Naive thymus-derived CD8-positive, alpha-beta T cell (primary cell): ENCODE measurements around the gene CRTC1. TPM values are rescaled to one million over a fixed set of nuclear protein-coding genes. Genes with fewer than 3 reads are reported as not detected.

Source experiments
- ATAC-seq, 2 donors: fragments of 150-1000 bp; cut with Tn5 transposase in 1 of 2; sonication (Bioruptor Pico), chemical (Tn5 transposase) in 1 of 2; 1 replicate in 1 of 2; 2 replicates in 1 of 2; pipeline ENCODE4 v1.10.0; 2021; ENCODE audit warnings: mild to moderate bottlenecking in 2 of 2, moderate library complexity in 2 of 2
- POLR2A ChIA-PET: fragments of 350-600 bp; sonication (Branson Sonifier 250); formaldehyde crosslinking; loops from one replicate; lab custom pipeline; 2021; ENCODE audit warnings: antibody characterized with exemption; lab: Charles Lee
- DNase-seq, 10 donors: peaks; one replicate each; pipeline versions ENCODE4 v3.0.0 to v3.0.0-alpha.2; 2020 to 2022
- H3K27ac Mint-ChIP-seq, 10 donors: one replicate each; pipeline ENCODE4 v1.8.0; 2020 to 2022; ENCODE audit warnings: mild to moderate bottlenecking in 10 of 10, mixed read lengths in 10 of 10, moderate library complexity in 4 of 10, inconsistent platforms in 1 of 10
- H3K27me3 Mint-ChIP-seq, 5 donors: one replicate each; pipeline ENCODE4 v1.8.0; 2021 to 2022; ENCODE audit warnings: mixed read lengths in 5 of 5
- H3K36me3 Mint-ChIP-seq, 3 donors: one replicate each; pipeline ENCODE4 v1.8.0; 2020 to 2022; ENCODE audit warnings: mixed read lengths in 3 of 3, mild to moderate bottlenecking in 2 of 3, inconsistent platforms in 1 of 3
- H3K4me1 Mint-ChIP-seq, 4 donors: one replicate each; pipeline ENCODE4 v1.8.0; 2021 to 2022; ENCODE audit warnings: mixed read lengths in 4 of 4
- H3K4me3 Mint-ChIP-seq, 10 donors: one replicate each; pipeline ENCODE4 v1.8.0; 2020 to 2022; ENCODE audit warnings: mild to moderate bottlenecking in 10 of 10, mixed read lengths in 10 of 10, moderate library complexity in 6 of 10, inconsistent platforms in 1 of 10
- H3K9me3 Mint-ChIP-seq, 9 donors: one replicate each; pipeline ENCODE4 v1.8.0; 2020 to 2022; ENCODE audit warnings: mixed read lengths in 9 of 9, mild to moderate bottlenecking in 3 of 9, inconsistent platforms in 1 of 9, moderate library complexity in 1 of 9
- polyA plus RNA-seq, 3 donors: library from polyadenylated mRNA; unstranded; fragments of 300-500 nt; fragmentation: Illumina TruSeq; gene quantifications; one replicate each; pipeline ENCODE4 v1.2.3, GENCODE V29; 2021
- total RNA-seq, 8 experiments: library from RNA in 2 of 8; stranded (reverse) in 2 of 8; gene quantifications; one replicate each; pipeline ENCODE4 v1.2.3 and lab custom pipeline; 2021 to 2026

CRTC1 gene
- total and polyA plus RNA-seq, 5 experiments from 2014 or later, result 1.2 to 25.7 (median 2.0) TPM

DNA sequence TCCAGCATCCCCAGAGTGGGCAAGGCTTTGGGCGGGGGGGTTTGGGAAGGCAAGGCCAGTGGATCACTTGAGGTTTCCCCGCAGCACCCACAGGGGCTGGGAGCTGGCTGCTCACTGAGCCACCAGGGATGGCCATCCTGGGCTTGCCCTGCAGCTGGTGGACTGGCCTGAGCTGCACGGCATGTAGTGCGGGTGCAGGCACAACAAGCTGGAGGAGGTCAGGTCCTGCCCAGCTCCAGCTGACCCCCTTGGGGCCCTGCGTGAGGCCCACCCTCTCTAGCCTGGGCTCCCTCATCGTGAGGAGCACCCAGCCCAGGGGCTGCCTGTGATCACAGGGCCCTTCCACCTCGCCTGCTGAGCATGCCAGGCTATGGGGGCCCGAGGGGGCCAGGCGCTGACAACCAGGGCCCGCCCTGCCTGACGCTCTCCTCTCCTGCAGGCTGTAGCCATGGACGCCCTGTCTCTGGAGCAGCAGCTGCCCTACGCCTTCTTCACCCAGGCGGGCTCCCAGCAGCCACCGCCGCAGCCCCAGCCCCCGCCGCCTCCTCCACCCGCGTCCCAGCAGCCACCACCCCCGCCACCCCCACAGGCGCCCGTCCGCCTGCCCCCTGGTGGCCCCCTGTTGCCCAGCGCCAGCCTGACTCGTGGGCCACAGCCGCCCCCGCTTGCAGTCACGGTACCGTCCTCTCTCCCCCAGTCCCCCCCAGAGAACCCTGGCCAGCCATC, 84.7 kb downstream of the CRTC1 start:
- H3K9me3 Mint-ChIP-seq, result no peaks in the 10 kb centered on the region
- H3K36me3 Mint-ChIP-seq, result peaks cover 0 to 9% (median 3%) of the 10 kb centered on the region in 3 donors
- POLR2A ChIA-PET, result no interaction called here
- no peaks in the 10 kb centered on the region for H3K27me3 Mint-ChIP-seq
- DNase-seq (no peak), ATAC-seq (no peak)
- H3K4me3 Mint-ChIP-seq, result no peak overlapping the region
- no peak overlapping the region for H3K27ac Mint-ChIP-seq
- peaks cover 0 to 3% (median under 1%) of the 10 kb centered on the region in 4 donors for H3K4me1 Mint-ChIP-seq

DNA sequence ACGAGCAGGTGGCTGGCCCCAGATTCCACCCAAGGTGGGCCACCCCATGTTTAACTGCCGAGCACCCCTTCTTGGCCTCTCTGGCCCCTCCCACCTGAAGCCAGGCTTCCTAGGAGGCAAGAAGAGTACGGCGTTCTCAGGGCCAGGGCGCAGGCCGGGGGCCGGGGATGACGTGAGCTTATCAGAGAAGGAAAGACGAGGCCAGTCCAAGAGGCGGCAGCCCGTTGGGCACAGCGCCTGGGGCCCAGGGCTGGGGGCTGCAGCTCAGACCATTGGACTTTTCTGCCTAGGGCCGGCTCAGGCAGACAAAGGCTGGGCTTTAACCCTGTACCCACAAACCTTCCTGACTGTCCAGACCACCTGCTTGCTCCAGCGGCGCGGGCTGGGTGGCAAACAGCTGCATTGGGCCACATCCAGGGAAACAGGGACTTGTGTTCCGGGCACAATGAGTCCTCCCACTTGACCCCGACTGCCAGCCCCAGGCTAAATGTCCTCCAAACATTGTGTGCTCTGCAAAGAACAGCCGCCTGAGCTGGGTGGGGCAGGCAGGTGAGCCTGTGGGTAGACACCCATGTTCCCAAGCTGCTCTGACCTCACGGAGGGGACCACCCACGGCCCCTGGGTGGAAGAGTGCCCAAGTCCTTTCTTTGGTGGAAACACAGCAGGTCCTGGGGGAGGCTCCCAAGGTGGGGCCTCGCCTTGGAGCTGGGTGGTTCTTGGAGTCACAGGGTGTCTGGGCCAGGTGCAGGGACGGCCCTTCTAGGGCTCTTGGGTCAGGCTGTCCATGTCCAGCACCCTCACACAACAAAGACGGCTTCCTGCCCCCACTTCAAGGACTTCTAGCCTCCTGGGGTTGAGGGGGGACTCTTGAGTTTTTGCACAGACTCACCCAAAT, 85.8 kb downstream of the CRTC1 start:
- Mint-ChIP-seq H3K27ac (no peak overlapping the region), H3K27me3 (no peaks in the 10 kb centered on the region), H3K36me3 (peaks cover 0 to 9% (median 3%) of the 10 kb centered on the region in 3 donors), H3K4me3 (no peak overlapping the region), H3K9me3 (no peaks in the 10 kb centered on the region), H3K4me1 (peaks cover 0 to 3% (median under 1%) of the 10 kb centered on the region in 4 donors)
- ATAC-seq (no peak), DNase-seq (no peak)
- POLR2A ChIA-PET, result no interaction called here

DNA sequence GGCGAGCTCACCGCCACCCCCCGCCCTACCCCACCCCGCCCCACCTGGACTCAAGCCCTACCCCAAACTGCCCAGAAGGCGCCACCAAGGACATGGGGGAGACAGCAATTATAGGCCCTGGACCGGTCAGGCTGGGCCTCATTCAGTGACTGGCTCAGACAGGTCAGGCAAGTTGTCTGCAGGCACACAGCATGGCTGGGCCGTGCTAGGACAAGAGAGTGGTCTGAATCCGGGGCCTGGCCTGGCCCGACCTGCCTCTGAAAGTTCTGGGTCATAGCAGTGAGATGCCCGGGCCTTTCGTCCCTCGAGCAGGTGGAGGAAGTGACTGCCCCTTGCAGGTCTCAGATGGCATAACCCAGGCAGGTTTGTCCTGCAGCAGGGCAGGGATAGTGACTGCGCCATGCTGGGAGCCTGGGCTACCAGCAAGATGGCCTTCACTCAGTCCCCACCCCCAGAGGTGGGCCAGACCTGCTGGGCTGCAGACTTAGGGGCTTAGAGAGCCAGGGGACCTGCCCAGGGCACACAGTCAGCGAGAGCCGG, 86.6 kb downstream of the CRTC1 start:
- Mint-ChIP-seq H3K4me1 (peaks cover 0 to 3% (median under 1%) of the 10 kb centered on the region in 4 donors), H3K9me3 (no peaks in the 10 kb centered on the region), H3K36me3 (peaks cover 0 to 9% (median 3%) of the 10 kb centered on the region in 3 donors), H3K4me3 (no peak overlapping the region), H3K27me3 (no peaks in the 10 kb centered on the region), H3K27ac (peak overlapping the region in 1 of 10 donors; percentile 18)
- POLR2A ChIA-PET, result no interaction called here
- no peak for ATAC-seq
- no peak for DNase-seq

DNA sequence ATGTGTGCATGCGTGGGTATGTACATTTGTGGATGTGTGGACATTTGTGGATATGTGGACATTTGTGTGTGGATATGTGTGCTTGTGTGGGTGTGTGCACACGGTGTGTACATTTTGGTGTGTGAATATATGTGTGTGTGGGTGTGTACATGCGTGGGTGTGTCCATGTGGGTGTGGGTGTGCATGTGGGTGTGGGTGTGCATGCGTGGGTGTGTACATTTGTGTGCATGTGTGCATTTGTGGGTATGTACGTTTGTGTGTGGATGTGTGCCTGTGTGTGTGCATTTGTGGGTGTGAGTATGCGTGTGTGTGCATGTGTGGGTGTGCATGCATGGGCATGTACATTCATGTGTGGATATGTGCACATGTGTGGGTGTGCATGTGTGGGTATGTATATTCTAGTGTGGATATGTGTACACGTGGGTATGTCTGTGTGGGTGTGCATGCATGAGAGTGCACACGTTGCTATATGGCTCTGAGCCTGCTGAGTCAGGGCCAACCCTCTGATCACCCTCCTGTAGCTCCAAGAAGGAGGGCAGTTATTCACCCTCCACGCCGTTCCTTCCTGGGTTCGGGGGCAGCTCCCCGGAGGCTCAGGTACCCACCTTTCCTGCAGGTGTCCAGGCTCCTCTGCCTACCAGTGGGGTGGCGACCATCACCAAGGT, 87.3 kb downstream of the CRTC1 start:
- H3K36me3 Mint-ChIP-seq, result peaks cover 0 to 9% (median 3%) of the 10 kb centered on the region in 3 donors
- no peak overlapping the region for H3K27ac Mint-ChIP-seq
- POLR2A ChIA-PET, result no interaction called here
- H3K4me3 Mint-ChIP-seq, result no peak overlapping the region
- H3K4me1 Mint-ChIP-seq, result peaks cover 0 to 3% (median under 1%) of the 10 kb centered on the region in 4 donors
- DNase-seq, result no peak
- H3K27me3 Mint-ChIP-seq, result no peaks in the 10 kb centered on the region
- no peaks in the 10 kb centered on the region for H3K9me3 Mint-ChIP-seq
- ATAC-seq, result no peak

DNA sequence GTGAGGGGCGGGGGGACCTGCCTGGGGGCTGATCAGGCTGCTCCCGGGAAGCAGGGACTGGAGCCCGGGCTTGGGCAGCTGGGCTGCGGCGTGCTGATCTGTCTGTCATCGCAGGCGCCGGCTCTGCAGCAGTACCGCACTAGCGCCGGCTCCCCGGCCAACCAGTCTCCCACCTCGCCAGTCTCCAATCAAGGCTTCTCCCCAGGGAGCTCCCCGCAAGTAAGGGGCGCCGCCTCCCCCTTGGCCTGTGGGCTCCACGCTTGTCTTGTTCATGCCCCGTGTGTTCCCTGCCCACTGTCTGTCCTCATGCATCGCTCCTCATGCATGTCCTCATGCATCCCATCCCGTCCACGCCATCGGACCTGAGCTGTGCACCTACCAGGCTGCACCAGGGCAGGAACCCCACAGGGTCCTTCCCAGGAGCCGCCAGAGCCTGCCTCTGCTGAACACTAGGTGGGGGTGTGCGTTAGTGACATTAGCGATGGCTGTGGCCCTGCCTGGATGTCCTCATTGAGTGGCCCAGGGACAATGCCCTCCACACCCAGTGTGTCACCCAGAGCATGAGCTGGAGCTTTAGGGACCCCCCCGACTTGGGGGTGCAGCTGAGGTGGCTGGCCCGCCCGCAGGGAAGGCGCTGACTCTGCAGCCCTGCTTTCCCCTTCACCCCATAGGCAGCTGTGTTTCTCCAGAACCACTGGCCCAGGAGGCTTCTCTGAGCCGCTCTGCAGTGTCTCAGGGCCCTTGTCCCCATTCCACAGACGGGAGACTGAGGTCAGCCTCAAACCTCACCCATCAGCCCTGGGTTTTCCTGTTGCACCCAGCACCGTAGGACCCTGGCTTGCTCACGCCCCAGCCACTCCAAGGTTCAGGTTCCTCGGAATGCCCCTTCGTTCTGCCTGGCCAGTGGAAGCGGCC, 88.1 kb downstream of the CRTC1 start:
- H3K4me3 Mint-ChIP-seq, result no peak overlapping the region
- no peak for ATAC-seq
- H3K27me3 Mint-ChIP-seq, result no peaks in the 10 kb centered on the region
- no peaks in the 10 kb centered on the region for H3K9me3 Mint-ChIP-seq
- POLR2A ChIA-PET, result no interaction called here
- no peak for DNase-seq
- H3K27ac Mint-ChIP-seq, result peak overlapping the region in 1 of 10 donors; percentile 88
- peaks cover 0 to 8% (median 3%) of the 10 kb centered on the region in 3 donors for H3K36me3 Mint-ChIP-seq
- H3K4me1 Mint-ChIP-seq, result peaks cover 0 to 3% (median under 1%) of the 10 kb centered on the region in 4 donors

DNA sequence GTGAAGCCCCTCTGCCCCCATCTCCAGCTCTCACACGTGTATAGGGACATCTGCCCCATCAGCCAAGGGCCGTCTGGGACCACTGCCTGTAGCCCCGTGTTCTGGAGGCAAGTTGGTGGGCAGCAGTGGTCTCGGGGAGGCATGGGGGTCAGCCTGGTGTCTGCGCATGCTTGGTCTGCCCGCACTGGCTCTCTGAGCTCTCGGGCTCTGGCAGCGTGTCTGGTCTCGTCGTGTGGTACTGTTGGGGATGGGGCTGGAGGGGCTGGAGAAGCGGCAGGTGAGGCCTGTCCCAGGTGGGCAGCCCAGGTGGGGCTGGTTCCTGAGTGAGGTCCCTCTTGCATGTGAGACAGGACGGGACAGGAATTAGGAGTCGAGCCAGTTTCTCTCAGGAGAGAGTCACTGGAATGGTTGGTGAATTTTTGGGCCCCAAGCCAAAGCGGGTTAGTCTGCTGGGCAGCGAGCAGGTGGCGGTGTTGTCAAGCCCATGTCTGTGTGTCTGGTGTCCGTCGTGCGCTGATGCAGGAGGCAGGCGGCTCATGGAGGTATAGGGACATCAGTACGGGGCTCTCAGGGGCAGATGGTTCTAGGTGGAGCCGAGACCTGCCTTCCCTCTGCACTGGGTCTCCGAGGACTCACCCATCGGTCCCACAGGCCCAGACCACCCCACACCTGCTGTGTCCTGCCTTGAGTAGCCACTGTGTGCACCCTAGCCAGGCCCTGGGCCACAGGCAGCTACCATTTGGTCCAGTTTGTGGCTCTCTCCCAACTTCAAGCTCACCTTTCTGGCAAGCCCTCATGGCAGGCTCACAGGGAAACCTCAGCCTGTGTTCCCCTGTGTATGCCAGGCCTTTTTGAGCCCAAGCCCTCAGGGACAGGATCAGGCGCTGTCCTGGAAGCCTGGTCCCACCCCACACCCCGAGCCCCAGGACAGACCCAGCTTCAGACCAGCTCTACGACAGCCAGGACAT, 89.4 kb downstream of the CRTC1 start:
- POLR2A ChIA-PET, result interaction anchor here (0.8 kb wide), 1 partner anchor 19 kb away, joined by 3 read pairs; no protein-coding TSS in a partner anchor
- Mint-ChIP-seq H3K36me3 (no peaks in the 10 kb centered on the region), H3K27ac (peak overlapping the region in 1 of 10 donors; percentile 67), H3K4me1 (peaks cover 0 to 4% (median under 1%) of the 10 kb centered on the region in 4 donors), H3K4me3 (no peak overlapping the region), H3K27me3 (no peaks in the 10 kb centered on the region), H3K9me3 (no peaks in the 10 kb centered on the region)
- DNase-seq (no peak), ATAC-seq (no peak)

DNA sequence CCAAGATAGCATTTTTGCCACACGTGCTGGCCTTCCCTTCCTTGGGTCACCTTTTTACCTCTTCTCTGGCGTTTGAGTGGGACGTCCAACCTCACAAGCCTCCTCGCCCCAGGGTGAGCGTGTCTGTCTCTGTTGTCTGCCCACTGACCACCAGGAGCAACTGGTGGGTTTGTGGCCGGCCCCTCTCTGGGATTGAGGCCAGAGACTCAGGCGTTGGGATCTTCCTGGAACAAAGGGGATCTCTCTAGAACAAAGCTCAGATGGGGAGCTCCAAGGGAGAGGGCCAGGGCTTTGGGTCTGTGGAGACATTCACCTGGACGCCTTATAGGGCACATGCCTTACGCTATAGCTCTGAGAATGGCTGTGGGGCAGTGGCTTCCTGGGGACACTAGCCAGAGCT, 90.2 kb downstream of the CRTC1 start:
- POLR2A ChIA-PET, result interaction anchor here (0.6 to 0.8 kb wide), 2 partner anchors 9 to 20 kb away, joined by 3 read pairs; no protein-coding TSS in a partner anchor
- ATAC-seq (no peak), DNase-seq (no peak)
- H3K4me1 Mint-ChIP-seq, result peaks cover 0 to 6% (median under 1%) of the 10 kb centered on the region in 4 donors
- no peak overlapping the region for H3K4me3 Mint-ChIP-seq
- no peaks in the 10 kb centered on the region for H3K9me3 Mint-ChIP-seq
- H3K27me3 Mint-ChIP-seq, result no peaks in the 10 kb centered on the region
- peak overlapping the region in 1 of 10 donors; percentile 21 for H3K27ac Mint-ChIP-seq
- H3K36me3 Mint-ChIP-seq, result no peaks in the 10 kb centered on the region

DNA sequence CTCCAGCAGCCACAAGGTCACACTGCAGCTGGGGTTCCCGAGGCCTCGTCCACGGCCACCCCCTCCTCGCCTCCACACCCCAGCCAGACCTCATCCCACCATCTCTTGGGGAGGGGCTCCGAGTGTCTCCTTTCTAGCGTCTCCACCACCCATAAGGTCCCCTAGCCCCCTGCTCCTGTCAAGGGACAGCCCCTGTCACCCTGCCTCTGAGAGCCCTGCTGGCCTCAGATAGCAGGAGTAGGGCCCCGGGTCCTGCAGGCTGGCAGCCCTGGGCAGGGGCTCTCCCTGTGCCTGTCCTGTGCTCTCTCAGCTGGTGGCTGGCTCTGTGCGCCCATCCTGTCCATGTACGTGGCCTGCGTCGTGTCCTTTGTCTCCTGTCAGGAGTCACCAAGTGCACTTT, 90.6 kb downstream of the CRTC1 start:
- H3K27ac Mint-ChIP-seq, result peak overlapping the region in 1 of 10 donors; percentile 21
- H3K4me1 Mint-ChIP-seq, result peaks cover 0 to 6% (median under 1%) of the 10 kb centered on the region in 4 donors
- no peaks in the 10 kb centered on the region for H3K27me3 Mint-ChIP-seq
- H3K4me3 Mint-ChIP-seq, result no peak overlapping the region
- no peaks in the 10 kb centered on the region for H3K9me3 Mint-ChIP-seq
- no peak for ATAC-seq
- H3K36me3 Mint-ChIP-seq, result no peaks in the 10 kb centered on the region
- POLR2A ChIA-PET, result interaction anchor here (0.6 kb wide), 1 partner anchor 9 kb away, joined by 3 read pairs; no protein-coding TSS in a partner anchor
- DNase-seq, result no peak

DNA sequence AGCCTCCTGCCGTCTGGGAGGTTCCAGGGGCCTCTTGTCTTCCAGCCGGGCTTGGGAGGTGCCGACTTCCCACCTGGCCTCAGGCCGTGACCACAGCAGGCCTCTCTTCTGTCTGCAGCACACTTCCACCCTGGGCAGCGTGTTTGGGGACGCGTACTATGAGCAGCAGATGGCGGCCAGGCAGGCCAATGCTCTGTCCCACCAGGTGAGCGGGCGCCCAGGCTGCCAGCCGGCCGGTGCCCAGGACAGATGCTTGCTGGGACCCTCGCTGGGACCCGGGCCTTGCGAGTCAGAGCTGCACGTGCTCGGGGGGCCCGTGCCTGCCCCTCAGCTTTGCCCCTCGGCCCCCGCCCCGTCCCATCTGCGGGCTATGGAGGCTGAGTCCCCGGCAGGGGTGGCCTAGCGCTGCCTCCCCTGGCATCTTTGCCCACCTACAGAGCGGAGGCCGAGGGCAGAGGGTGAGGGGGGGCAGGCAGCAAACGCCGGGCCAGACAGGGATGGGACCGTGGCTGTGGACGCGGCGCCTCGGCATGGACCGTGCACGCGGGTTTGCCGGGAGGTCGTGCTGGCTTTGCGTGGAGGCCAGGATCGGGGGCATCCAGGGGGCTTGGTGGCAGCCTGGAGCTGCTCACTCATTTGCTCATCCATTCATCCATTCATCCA, 91.4 kb downstream of the CRTC1 start:
- ATAC-seq (no peak), DNase-seq (no peak)
- no peak overlapping the region for H3K27ac Mint-ChIP-seq
- no peaks in the 10 kb centered on the region for H3K36me3 Mint-ChIP-seq
- POLR2A ChIA-PET, result no interaction called here
- no peak overlapping the region for H3K4me3 Mint-ChIP-seq
- H3K9me3 Mint-ChIP-seq, result no peaks in the 10 kb centered on the region
- no peaks in the 10 kb centered on the region for H3K27me3 Mint-ChIP-seq
- H3K4me1 Mint-ChIP-seq, result peaks cover 0 to 6% (median under 1%) of the 10 kb centered on the region in 4 donors

DNA sequence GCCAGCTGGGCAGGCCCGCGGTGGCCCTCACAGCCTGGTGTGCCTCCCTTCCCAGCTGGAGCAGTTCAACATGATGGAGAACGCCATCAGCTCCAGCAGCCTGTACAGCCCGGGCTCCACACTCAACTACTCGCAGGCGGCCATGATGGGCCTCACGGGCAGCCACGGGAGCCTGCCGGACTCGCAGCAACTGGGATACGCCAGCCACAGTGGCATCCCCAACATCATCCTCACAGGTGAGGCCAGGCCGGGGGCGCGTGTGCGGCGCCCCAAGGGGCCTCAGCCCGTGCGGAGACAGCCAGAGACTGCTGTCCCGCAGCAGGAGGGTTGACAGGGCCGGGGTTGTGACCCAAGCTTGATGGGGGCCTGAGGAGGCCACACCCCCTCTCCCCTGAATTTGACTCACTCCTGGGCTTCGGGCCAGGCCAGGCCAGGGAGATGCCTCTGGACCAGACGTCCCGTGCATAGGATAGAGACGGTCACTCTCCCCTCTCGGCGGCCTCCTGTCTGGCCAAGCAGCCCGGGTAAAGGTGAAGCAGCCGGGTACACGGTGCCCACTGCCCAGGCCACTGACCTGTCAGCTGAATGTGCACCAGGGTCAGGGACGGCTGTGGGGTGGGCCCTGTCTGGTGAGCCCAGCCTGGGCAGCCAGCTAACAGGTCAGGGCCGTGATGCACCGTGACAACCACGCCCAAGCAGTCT, 92.3 kb downstream of the CRTC1 start:
- POLR2A ChIA-PET, result no interaction called here
- DNase-seq (no peak), ATAC-seq (no peak)
- H3K27ac Mint-ChIP-seq, result no peak overlapping the region
- no peaks in the 10 kb centered on the region for H3K9me3 Mint-ChIP-seq
- H3K4me3 Mint-ChIP-seq, result no peak overlapping the region
- H3K36me3 Mint-ChIP-seq, result no peaks in the 10 kb centered on the region
- peaks cover 0 to 5% (median 0%) of the 10 kb centered on the region in 4 donors for H3K4me1 Mint-ChIP-seq
- H3K27me3 Mint-ChIP-seq, result no peaks in the 10 kb centered on the region
